OCI-M2 (cell line): ENCODE data around the gene RTP5.
"Not testable (repeated sequence)": the region's sequence is repeated elsewhere in the genome, so short reads cannot be mapped to it uniquely, and the experiment has no call there.

Experiments used
- DNase-seq: peaks from one replicate; lab custom pipeline; 2025; ENCODE audit not compliant: unreplicated experiment; lab: John Stamatoyannopoulos, UW

RTP5 gene

GRCh38 chr2:241922411-241922810 lies 52.9 kb downstream of the RTP5 start:
- DNase-seq, result no peak

- DNase-seq, result not testable (repeated sequence)
Observed at GRCh38 chr2:241922816-241923601, 53.5 kb downstream of the RTP5 start.
